GM06990 (cell line): ENCODE measurements around the gene CD300H.

Source experiments
- DNase-seq: peaks from one replicate; pipeline ENCODE4 v3.0.0-alpha.2; 2011; ENCODE audit not compliant: insufficient read length; ENCODE audit errors: extremely low read depth
- H3K27me3 ChIP-seq: replicated peaks from 2 replicates; pipeline ENCODE4 v1.6.0; 2011; ENCODE audit warnings: low read length; ENCODE audit not compliant: control insufficient read depth, insufficient read depth
- H3K36me3 ChIP-seq: 2 replicates; pipeline ENCODE4 v1.5.1; 2011; ENCODE audit warnings: low read length; ENCODE audit not compliant: control insufficient read depth, insufficient read depth
- H3K4me3 ChIP-seq: replicated peaks from 2 replicates; pipeline ENCODE4 v1.5.1; 2011; ENCODE audit warnings: low read depth, mild to moderate bottlenecking, control low read depth, low read length
- CTCF ChIP-seq: IDR thresholded peaks from 2 replicates; pipeline ENCODE4 v1.5.1; 2011; ENCODE audit warnings: low read length, control low read depth, mild to moderate bottlenecking, inconsistent platforms; ENCODE audit not compliant: insufficient read depth, poor library complexity, severe bottlenecking

CD300H gene

GRCh38 chr17:74526681-74527080 is 40.6 kb downstream of the CD300H start:
- TF ChIP-seq CTCF, result no peak
- peaks cover 3% of the 10 kb centered on the region for H3K27me3 ChIP-seq
- H3K36me3 ChIP-seq, result no peaks in the 10 kb centered on the region
- no peak overlapping the region for H3K4me3 ChIP-seq
- DNase-seq, result no peak

- no peaks in the 10 kb centered on the region for H3K36me3 ChIP-seq
- DNase-seq, result no peak
- no peak for TF ChIP-seq CTCF
- no peak overlapping the region for H3K4me3 ChIP-seq
- H3K27me3 ChIP-seq, result peaks cover 3% of the 10 kb centered on the region
Measured at GRCh38 chr17:74525781-74526288, 41.5 kb downstream of the CD300H start.

GRCh38 chr17:74525465-74525725 is 41.9 kb downstream of the CD300H start:
- DNase-seq, result no peak
- peaks cover 3% of the 10 kb centered on the region for H3K27me3 ChIP-seq
- H3K36me3 ChIP-seq, result no peaks in the 10 kb centered on the region
- H3K4me3 ChIP-seq, result no peak overlapping the region
- no peak for TF ChIP-seq CTCF

GRCh38 chr17:74524653-74525464 is 42.5 kb downstream of the CD300H start:
- no peaks in the 10 kb centered on the region for H3K36me3 ChIP-seq
- TF ChIP-seq CTCF, result no peak
- no peak overlapping the region for H3K4me3 ChIP-seq
- peaks cover 3% of the 10 kb centered on the region for H3K27me3 ChIP-seq
- DNase-seq, result no peak

- H3K27me3 ChIP-seq, result peaks cover 3% of the 10 kb centered on the region
- H3K4me3 ChIP-seq, result no peak overlapping the region
- no peak for DNase-seq
- no peak for TF ChIP-seq CTCF
- no peaks in the 10 kb centered on the region for H3K36me3 ChIP-seq
Measured at GRCh38 chr17:74523308-74523707, 44.0 kb downstream of the CD300H start.
